GM18909 (cell line): ENCODE data around the gene DOK5.

Experiments
- ATAC-seq: cut with Tn5 transposase; IDR thresholded peaks from one replicate; pipeline ENCODE4 v1.9.1; 2021; ENCODE audit warnings: mild to moderate bottlenecking; ENCODE audit not compliant: unreplicated experiment, poor library complexity

Gene DOK5

DNA sequence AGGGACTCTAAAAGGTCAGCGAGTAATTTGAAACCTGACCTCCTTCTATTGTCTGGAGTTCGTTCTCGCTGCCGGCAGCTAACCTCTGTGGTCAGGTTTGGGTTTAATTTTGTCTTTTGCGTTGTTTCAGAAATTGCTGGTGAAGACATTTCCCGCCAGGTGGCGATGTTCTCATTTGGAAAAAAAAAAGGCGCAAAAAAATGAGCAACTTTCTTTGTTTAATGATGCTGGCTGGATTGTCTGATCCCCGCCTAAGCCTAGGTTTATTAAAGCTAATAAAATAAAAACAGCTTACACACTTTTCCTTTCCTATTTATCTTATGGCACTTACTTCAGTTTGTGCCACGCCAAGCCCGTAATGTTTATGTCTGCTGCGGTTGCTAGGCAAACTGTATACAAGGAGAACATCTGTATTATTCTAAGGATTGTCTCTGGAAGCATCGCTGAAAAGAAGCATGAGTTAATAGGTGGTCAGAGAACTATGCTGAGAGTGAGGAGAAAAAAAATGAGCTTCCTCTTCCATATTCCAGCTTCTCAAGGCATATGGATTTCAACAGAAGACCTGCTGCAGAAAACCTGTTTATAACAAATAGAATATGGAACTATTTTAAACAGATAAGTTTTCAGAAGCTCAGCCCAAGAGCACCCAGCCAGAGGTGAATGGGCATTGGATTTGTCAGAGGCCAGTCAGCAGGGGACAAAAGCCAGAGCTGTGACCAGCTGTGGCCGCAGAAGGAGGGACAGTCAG is 205.7 kb downstream of the DOK5 start:
- no peak for ATAC-seq

DNA sequence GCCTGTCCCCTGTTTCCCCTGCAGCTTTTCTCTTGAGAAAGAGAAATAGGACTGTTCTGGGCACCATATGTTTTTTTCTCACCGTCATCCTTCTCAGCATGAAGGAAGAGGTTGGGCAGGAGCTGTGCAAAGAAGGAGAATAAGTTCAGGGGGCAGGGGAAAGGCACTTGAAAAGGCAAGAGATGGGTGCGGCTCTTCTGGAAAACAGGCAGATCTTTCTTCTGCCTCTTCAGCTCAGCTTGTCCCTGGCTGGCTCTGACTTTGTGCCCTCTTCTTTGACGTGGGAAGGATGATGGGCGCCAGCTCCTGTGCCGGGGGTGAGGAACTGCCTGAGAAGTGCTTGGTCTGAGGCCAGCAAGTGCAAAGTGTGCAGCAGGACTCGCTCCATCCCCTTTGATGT is 206.5 kb downstream of the DOK5 start:
- no peak for ATAC-seq

DNA sequence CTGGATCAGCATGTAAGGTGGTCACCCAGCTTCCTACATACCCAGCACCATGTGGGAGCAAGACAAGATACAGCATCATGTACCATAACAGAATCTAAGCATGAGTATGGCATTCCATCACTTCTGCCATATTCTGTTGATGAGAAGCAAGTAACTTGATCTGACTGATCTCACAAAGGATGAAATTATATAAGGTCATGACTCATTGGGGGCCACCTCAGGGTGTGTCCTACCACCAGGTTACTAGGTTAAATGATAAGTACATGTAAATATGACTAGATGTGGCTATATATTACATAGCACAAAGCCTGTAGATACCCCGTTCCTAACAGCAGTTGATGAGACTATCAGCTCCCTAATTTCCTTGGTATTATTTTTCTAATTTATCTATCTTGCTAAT is 213.1 kb downstream of the DOK5 start:
- ATAC-seq = no peak

DNA sequence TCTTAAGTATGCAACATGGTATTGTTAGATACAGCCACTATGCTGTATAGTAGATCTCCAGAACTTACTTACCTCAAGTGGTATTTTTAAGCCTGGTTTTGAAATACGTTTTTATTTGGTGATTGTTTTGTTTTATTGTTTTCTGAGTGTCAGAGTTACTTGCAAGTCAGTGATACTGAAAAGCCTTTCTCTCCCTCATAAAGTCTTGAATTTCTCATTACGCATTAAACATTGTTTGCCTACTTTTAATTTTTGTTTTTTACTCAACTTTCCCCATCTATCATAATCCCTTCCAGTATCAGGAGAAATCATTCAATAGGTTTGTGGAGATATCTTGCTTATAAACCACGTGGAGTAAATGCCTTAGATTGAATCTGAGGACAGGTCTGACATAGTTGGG is 214.9 kb downstream of the DOK5 start:
- no peak for ATAC-seq

DNA sequence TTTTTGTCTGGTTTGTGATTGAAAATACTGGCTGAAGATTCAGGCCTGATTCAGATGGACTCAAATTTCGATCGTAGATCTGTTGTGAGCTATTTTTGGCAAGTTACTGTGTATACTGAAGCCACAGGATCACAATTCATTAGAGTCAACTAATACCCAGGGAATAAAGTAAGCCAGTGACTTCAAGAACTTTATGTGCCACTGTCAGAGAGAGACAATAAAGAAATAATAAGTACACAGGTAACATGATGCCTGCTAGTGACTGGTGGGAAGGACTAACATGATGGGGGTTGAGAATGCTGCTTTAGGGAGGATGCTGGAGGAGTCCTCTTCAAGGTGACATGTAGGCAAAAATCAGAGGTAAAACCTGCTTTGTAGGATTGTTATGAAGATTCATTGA is 215.9 kb downstream of the DOK5 start:
- no peak for ATAC-seq

DNA sequence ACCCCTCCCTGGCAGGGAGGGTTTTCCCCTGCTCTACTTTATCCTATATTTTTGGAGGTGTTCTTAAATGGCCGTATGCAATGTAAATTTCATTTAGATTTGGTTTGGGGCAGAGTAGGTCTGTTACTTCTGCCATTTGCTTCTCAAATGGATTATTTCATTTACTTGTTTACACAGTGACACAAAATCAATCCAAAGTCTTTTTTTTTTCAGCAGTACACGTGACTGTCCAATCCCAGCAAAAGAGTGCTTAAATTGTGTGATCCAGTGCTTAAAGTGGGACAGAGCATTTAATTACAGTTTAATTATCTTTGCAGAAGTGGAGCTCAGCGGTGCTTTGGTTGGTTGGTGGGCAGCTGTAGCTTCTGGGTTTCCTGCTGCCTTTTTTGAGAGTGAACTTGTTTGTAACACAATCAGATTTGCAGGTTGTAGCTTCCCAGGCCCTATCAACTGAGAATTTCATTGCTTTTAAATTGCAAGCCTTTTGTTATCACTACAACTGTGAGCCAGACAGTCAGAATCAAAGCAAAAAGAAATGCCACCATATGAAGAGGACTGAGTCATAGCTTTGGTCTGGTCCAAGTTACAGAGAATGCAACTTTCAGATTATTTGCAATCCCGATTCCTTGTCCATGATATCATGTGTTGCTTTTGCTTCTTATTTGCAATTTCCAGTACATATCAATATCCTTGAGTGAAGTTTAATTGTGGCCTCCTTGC is 216.9 kb downstream of the DOK5 start:
- ATAC-seq = no peak

DNA sequence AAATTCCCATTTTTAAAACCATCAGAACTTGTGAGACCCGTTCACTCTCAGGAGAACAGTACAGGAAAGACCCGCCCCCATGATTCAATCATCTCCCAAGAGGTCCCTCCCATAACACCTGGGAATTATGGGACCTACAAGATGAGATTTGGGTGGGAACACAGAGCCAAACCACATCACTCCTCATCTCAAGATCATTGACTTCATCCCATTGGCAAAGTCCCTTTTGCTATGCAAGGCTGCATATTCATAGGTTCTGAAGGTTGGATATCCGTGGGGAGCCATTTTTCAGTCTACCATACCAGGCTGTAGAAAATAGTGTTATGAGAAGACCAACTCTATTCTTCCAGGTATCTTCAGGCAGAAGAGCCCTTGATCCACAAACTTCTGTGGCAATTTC is 219.1 kb downstream of the DOK5 start:
- no peak for ATAC-seq

DNA sequence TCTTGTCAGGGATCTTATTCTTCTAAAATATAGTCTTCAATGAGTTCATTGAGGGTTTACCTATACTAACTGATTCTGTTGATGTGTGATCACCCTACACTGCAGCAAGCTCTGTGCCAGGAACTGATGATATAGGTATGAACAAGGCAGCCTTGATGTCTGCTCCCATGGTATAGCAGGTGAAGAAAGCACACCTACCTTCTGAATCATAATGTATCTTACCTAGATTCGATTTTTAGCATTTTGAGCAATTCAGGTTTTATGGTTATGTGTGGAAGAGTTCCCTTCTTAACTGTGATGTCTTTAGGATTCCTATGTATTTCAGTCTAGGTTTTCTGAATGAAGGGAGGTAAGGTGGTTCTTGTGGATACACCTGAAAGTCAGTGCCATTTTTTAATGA is 223.0 kb downstream of the DOK5 start:
- no peak for ATAC-seq
